Ishikawa (cell line): ENCODE measurements around the gene ARHGEF10L.

Experiments used
- CEBPB ChIP-seq: IDR thresholded peaks from 2 replicates; pipeline ENCODE4 v1.6.1; 2012
- CREB1 ChIP-seq: IDR thresholded peaks from 2 replicates; pipeline ENCODE4 v1.6.1; 2012; ENCODE audit warnings: low read depth
- EGR1 ChIP-seq: IDR thresholded peaks from 2 replicates; pipeline ENCODE4 v1.6.1; 2012
- EP300 ChIP-seq: IDR thresholded peaks from 2 replicates; pipeline ENCODE4 v1.6.1; 2012; ENCODE audit warnings: borderline replicate concordance
- FOXM1 ChIP-seq: IDR thresholded peaks from 2 replicates; pipeline ENCODE4 v1.6.1; 2012; ENCODE audit warnings: low read depth, borderline replicate concordance
- MAX ChIP-seq: IDR thresholded peaks from 2 replicates; pipeline ENCODE4 v1.6.1; 2012
- NFIC ChIP-seq: IDR thresholded peaks from 2 replicates; pipeline ENCODE4 v1.6.1; 2012
- RAD21 ChIP-seq: IDR thresholded peaks from 2 replicates; pipeline ENCODE4 v1.6.1; 2012; ENCODE audit warnings: low read depth
- REST ChIP-seq: IDR thresholded peaks from 2 replicates; pipeline ENCODE4 v1.6.1; 2012; ENCODE audit warnings: low read depth, mild to moderate bottlenecking
- TAF1 ChIP-seq: IDR thresholded peaks from 2 replicates; pipeline ENCODE4 v1.6.1; 2012; ENCODE audit warnings: low read depth, mild to moderate bottlenecking
- TCF12 ChIP-seq: IDR thresholded peaks from 2 replicates; pipeline ENCODE4 v1.6.1; 2012; ENCODE audit warnings: low read depth
- TEAD4 ChIP-seq: IDR thresholded peaks from 2 replicates; pipeline ENCODE4 v1.6.1; 2012
- USF1 ChIP-seq: IDR thresholded peaks from 2 replicates; pipeline ENCODE4 v1.6.1; 2012
- YY1 ChIP-seq: IDR thresholded peaks from 2 replicates; pipeline ENCODE4 v1.6.1; 2012; ENCODE audit warnings: low read depth
- ZBTB7A ChIP-seq: IDR thresholded peaks from 2 replicates; pipeline ENCODE4 v1.6.1; 2012; ENCODE audit warnings: low read depth

ARHGEF10L gene

GRCh38 chr1:17520473-17521319 is 18.8 kb upstream of the ARHGEF10L start:
- no peak for TF ChIP-seq RAD21
- TF ChIP-seq TAF1: no peak
- TF ChIP-seq FOXM1: no peak
- TF ChIP-seq TEAD4: no peak
- no peak for TF ChIP-seq REST

GRCh38 chr1:17521946-17522612 is 17.4 kb upstream of the ARHGEF10L start:
- no peak for TF ChIP-seq FOXM1

- no peak for TF ChIP-seq MAX
- no peak for TF ChIP-seq NFIC
- no peak for TF ChIP-seq CREB1
- TF ChIP-seq FOXM1: no peak
- no peak for TF ChIP-seq CEBPB
- TF ChIP-seq TCF12: no peak
- TF ChIP-seq YY1: no peak
- TF ChIP-seq EP300: no peak
- TF ChIP-seq TAF1: no peak
- no peak for TF ChIP-seq REST
- no peak for TF ChIP-seq EGR1
- no peak for TF ChIP-seq USF1
- no peak for TF ChIP-seq RAD21
- no peak for TF ChIP-seq ZBTB7A
- no peak for TF ChIP-seq TEAD4
Measured at GRCh38 chr1:17523321-17524041, 16.0 kb upstream of the ARHGEF10L start.

GRCh38 chr1:17524645-17525044 is 14.9 kb upstream of the ARHGEF10L start:
- TF ChIP-seq TAF1 (no peak), TCF12 (no peak), EGR1 (no peak), MAX (no peak), CEBPB (no peak), YY1 (no peak), REST (no peak), EP300 (no peak), FOXM1 (no peak)
